B cell (primary cell): Measurements from ENCODE around the gene WNT9A. TPM values are rescaled to one million over a fixed set of nuclear protein-coding genes. Genes with fewer than 3 reads are reported as not detected.

Experiments used
- ATAC-seq: fragments of 200-7000 bp; cut with Tn5 transposase; one replicate; pipeline ENCODE4 v1.10.0; 2021; ENCODE audit warnings: low read depth, mild to moderate bottlenecking, moderate number of reproducible peaks, moderate library complexity
- CTCF ChIA-PET: fragments of 350-600 bp; sonication (Branson Sonifier 250); formaldehyde crosslinking; loops from one replicate; lab custom pipeline; 2021; ENCODE audit warnings: antibody characterized with exemption, inconsistent platforms; lab: Charles Lee
- POLR2A ChIA-PET: fragments of 350-600 bp; sonication (Branson Sonifier 250); formaldehyde crosslinking; loops from one replicate; lab custom pipeline; 2021; ENCODE audit warnings: antibody characterized with exemption; lab: Charles Lee
- DNase-seq: peaks from one replicate; pipeline ENCODE4 v3.0.0; 2013
- H2AFZ ChIP-seq: 2 replicates; pipeline ENCODE4 v1.6.1; 2012; ENCODE audit warnings: mild to moderate bottlenecking, low read depth, low read length; ENCODE audit not compliant: insufficient read depth, poor library complexity, severe bottlenecking
- H3K27ac ChIP-seq, 2 donors: 1 replicate in 1 of 2; 2 replicates in 1 of 2; pipeline ENCODE4 v1.5.1; 2012 to 2013; ENCODE audit warnings: low read length in 2 of 2, mild to moderate bottlenecking in 2 of 2, moderate library complexity in 1 of 2
- H3K27me3 ChIP-seq, 4 experiments: fragments of 200-600 bp in 1 of 4; sonication (generic) in 1 of 4; replicated peaks in 1 of 4; 1 replicate in 2 of 4; 2 replicates in 2 of 4; pipeline versions ENCODE4 v1.6.1 to v1.7.0; 2013 to 2016; ENCODE audit warnings: low read length in 3 of 4, mild to moderate bottlenecking in 2 of 4, mixed read lengths in 1 of 4, moderate library complexity in 1 of 4; ENCODE audit not compliant: insufficient read depth in 4 of 4, control insufficient read depth in 3 of 4; ENCODE audit errors: control extremely low read depth in 1 of 4
- H3K36me3 ChIP-seq, 2 experiments: replicated peaks in 1 of 2; 1 replicate in 1 of 2; 2 replicates in 1 of 2; pipeline versions ENCODE4 v1.6.1 to v1.7.1; 2013; ENCODE audit warnings: low read length in 1 of 2; ENCODE audit not compliant: insufficient read depth in 2 of 2, control insufficient read depth in 1 of 2; ENCODE audit errors: control extremely low read depth in 1 of 2, extremely low read depth in 1 of 2
- H3K4me1 ChIP-seq, 2 donors: fragments of 200-600 bp in 1 of 2; sonication (generic) in 1 of 2; 1 replicate in 1 of 2; 2 replicates in 1 of 2; pipeline versions ENCODE4 v1.5.1 to v1.6.1; 2013 to 2017; ENCODE audit warnings: low read length in 2 of 2; ENCODE audit not compliant: control insufficient read depth in 2 of 2, insufficient read depth in 2 of 2
- H3K4me2 ChIP-seq: replicated peaks from 2 replicates; pipeline ENCODE3; 2012; ENCODE audit warnings: mild to moderate bottlenecking, low read depth, low read length; ENCODE audit not compliant: poor library complexity, severe bottlenecking
- H3K4me3 ChIP-seq, 5 experiments: fragments of 200-600 bp in 1 of 5; sonication (generic) in 1 of 5; 1 replicate in 3 of 5; 2 replicates in 2 of 5; pipeline versions ENCODE4 v1.5.1 to v1.7.0; 2011 to 2016; ENCODE audit warnings: low read length in 4 of 5, mild to moderate bottlenecking in 4 of 5, low read depth in 2 of 5, control low read depth in 1 of 5, moderate library complexity in 1 of 5; ENCODE audit not compliant: insufficient read depth in 1 of 5; ENCODE audit errors: control extremely low read depth in 1 of 5, extremely low read depth in 1 of 5
- H3K79me2 ChIP-seq: fragments of 200-600 bp; sonication (generic); one replicate; pipeline ENCODE4 v1.6.0; 2016; ENCODE audit warnings: low read length; ENCODE audit not compliant: control insufficient read depth, insufficient read depth
- H3K9ac ChIP-seq: fragments of 200-600 bp; sonication (generic); 2 replicates; pipeline ENCODE4 v1.6.1; 2017; ENCODE audit warnings: mild to moderate bottlenecking, low read length, moderate library complexity
- H3K9me3 ChIP-seq, 3 donors: one replicate each; pipeline versions ENCODE4 v1.6.1 to v1.7.1; 2013; ENCODE audit warnings: low read length in 2 of 3; ENCODE audit not compliant: control insufficient read depth in 2 of 3, insufficient read depth in 1 of 3; ENCODE audit errors: control extremely low read depth in 1 of 3
- H4K20me1 ChIP-seq: 2 replicates; pipeline ENCODE4 v1.6.0; 2012; ENCODE audit warnings: mild to moderate bottlenecking, low read length; ENCODE audit not compliant: insufficient read depth, control insufficient read depth, poor library complexity, severe bottlenecking
- H3K27ac Mint-ChIP-seq: one replicate; pipeline ENCODE4 v1.8.0; 2021; ENCODE audit warnings: mixed read lengths
- H3K27me3 Mint-ChIP-seq: one replicate; pipeline ENCODE4 v1.8.0; 2021; ENCODE audit warnings: mixed read lengths
- H3K4me1 Mint-ChIP-seq: one replicate; pipeline ENCODE4 v1.8.0; 2021; ENCODE audit warnings: mixed read lengths
- H3K4me3 Mint-ChIP-seq: one replicate; pipeline ENCODE4 v1.8.0; 2021; ENCODE audit warnings: mixed read lengths
- H3K9me3 Mint-ChIP-seq: one replicate; pipeline ENCODE4 v1.8.0; 2022; ENCODE audit warnings: mixed read lengths; ENCODE audit not compliant: insufficient read depth
- CTCF ChIP-seq: fragments of 200-600 bp; IDR thresholded peaks from one replicate; pipeline ENCODE4 v1.8.0; 2022; ENCODE audit warnings: antibody characterized with exemption, mild to moderate bottlenecking
- EZH2 ChIP-seq: IDR thresholded peaks from 2 replicates; pipeline ENCODE4 v1.6.1; 2012; ENCODE audit warnings: borderline replicate concordance, low read depth, mild to moderate bottlenecking, moderate library complexity, low read length; ENCODE audit not compliant: insufficient read depth, poor library complexity, severe bottlenecking
- WGBS: methylation state at CpG from one replicate; pipeline ENCODE4 v1.1.5; 2013; ENCODE audit warnings: missing lambda C conversion rate; ENCODE audit not compliant: insufficient coverage; 5-methylcytosine and 5-hydroxymethylcytosine counted together
- intact Hi-C: fragments of 100-400 bp; cut with micrococcal nuclease; formaldehyde crosslinking; loops from one replicate; pipeline ENCODE4 v1.10.0; 2022
- polyA plus RNA-seq: library from polyadenylated mRNA; depleted of rRNA; stranded (reverse); fragments of >200 nt; gene quantifications from 2 replicates; pipeline ENCODE4 v1.2.3, GENCODE V29; 2012
- total RNA-seq, 2 donors: library from RNA; stranded (reverse); fragments of 120-200 nt in 1 of 2; gene quantifications; 1 replicate in 1 of 2; 2 replicates in 1 of 2; pipeline versions ENCODE4 v1.2.3 to v1.2.4, GENCODE V29; 2013 to 2022

Gene WNT9A
- total and polyA plus RNA-seq, 2 donors (not counting 1 experiment from before 2014, with no cell fraction given), result 0.04 TPM; not detected in 1

GRCh38 chr1:227885135-227885647 lies 62.5 kb downstream of the WNT9A start:
- WGBS, result 46% methylated on average over 5 of the region's 8 CpGs
- Mint-ChIP-seq H3K9me3 (no peaks in the 10 kb centered on the region), H3K4me3 (peak overlapping the region; percentile 61), H3K27ac (peak overlapping the region; percentile 74), H3K27me3 (no peaks in the 10 kb centered on the region), H3K4me1 (peaks cover 10% of the 10 kb centered on the region)
- intact Hi-C loops, result no loop called here
- Histone ChIP-seq H3K27ac (no peak overlapping the region), H3K9me3 (peaks cover 0 to 3% (median 0%) of the 10 kb centered on the region in 3 donors), H3K4me2 (peak overlapping the region; percentile 32), H3K4me1 (peaks cover 11 to 29% of the 10 kb centered on the region in 2 donors), H2AFZ (peak overlapping the region; percentile 10), H3K36me3 (no peaks in the 10 kb centered on the region), H3K27me3 (no peaks in the 10 kb centered on the region), H3K4me3 (no peak overlapping the region), H3K9ac (no peak overlapping the region), H3K79me2 (no peaks in the 10 kb centered on the region), H4K20me1 (no peaks in the 10 kb centered on the region)
- DNase-seq (peak; percentile 3), ATAC-seq (no peak)
- POLR2A ChIA-PET, result no interaction called here
- CTCF ChIA-PET, result no interaction called here
- no peak for TF ChIP-seq CTCF
- no peak for TF ChIP-seq EZH2

GRCh38 chr1:227884370-227885134 lies 63.2 kb downstream of the WNT9A start:
- Mint-ChIP-seq H3K4me1 (peaks cover 10% of the 10 kb centered on the region), H3K27me3 (no peaks in the 10 kb centered on the region), H3K9me3 (no peaks in the 10 kb centered on the region), H3K4me3 (no peak overlapping the region), H3K27ac (no peak overlapping the region)
- TF ChIP-seq EZH2, result no peak
- TF ChIP-seq CTCF, result no peak
- no peaks in the 10 kb centered on the region for H4K20me1 ChIP-seq
- no peak for DNase-seq
- peaks cover 0 to 3% (median 0%) of the 10 kb centered on the region in 3 donors for H3K9me3 ChIP-seq
- 93% methylated on average over 15 of the region's 15 CpGs for WGBS
- intact Hi-C loops, result no loop called here
- CTCF ChIA-PET, result no interaction called here
- no peak overlapping the region for H3K9ac ChIP-seq
- H3K4me1 ChIP-seq, result peaks cover 11 to 29% of the 10 kb centered on the region in 2 donors
- no peak overlapping the region for H2AFZ ChIP-seq
- H3K4me2 ChIP-seq, result no peak overlapping the region
- no peak overlapping the region for H3K4me3 ChIP-seq
- H3K27ac ChIP-seq, result no peak overlapping the region
- POLR2A ChIA-PET, result no interaction called here
- no peaks in the 10 kb centered on the region for H3K79me2 ChIP-seq
- no peak for ATAC-seq
- H3K36me3 ChIP-seq, result no peaks in the 10 kb centered on the region
- H3K27me3 ChIP-seq, result no peaks in the 10 kb centered on the region
